HEK293T (cell line): Measurements from ENCODE around the gene RIBC2.
A peak's percentile ranks its signal among the peaks of the same experiment; 100 is the strongest.
"Not testable (repeated sequence)": the region's sequence is repeated elsewhere in the genome, so short reads cannot be mapped to it uniquely, and the experiment has no call there.

Source experiments
- CTCF ChIA-PET: fragments of 350-600 bp; formaldehyde crosslinking; extraction: SDS; loops from one replicate; lab custom pipeline; 2021; ENCODE audit warnings: antibody characterized with exemption, inconsistent platforms; lab: Yijun Ruan, JAX
- POLR2A ChIA-PET: fragments of 350-600 bp; formaldehyde crosslinking; extraction: SDS; loops from one replicate; lab custom pipeline; 2020; ENCODE audit warnings: antibody characterized with exemption, inconsistent platforms; lab: Yijun Ruan, JAX
- DNase-seq: peaks from one replicate; pipeline ENCODE4 v3.0.0; 2012; ENCODE audit warnings: mixed read lengths; ENCODE audit errors: extremely low spot score
- ARNT ChIP-seq: fragments of 450-650 bp; IDR thresholded peaks from 2 replicates; pipeline ENCODE4 v1.6.1; 2017; ENCODE audit warnings: mild to moderate bottlenecking
- BHLHE40 ChIP-seq: fragments of 450-650 bp; IDR thresholded peaks from 2 replicates; pipeline ENCODE4 v1.6.1; 2016; ENCODE audit warnings: mild to moderate bottlenecking, moderate library complexity, borderline replicate concordance
- CTBP1 ChIP-seq: fragments of 450-650 bp; IDR thresholded peaks from 2 replicates; pipeline ENCODE4 v1.6.1; 2016; ENCODE audit warnings: borderline replicate concordance
- ELF4 ChIP-seq: fragments of 450-650 bp; IDR thresholded peaks from 2 replicates; pipeline ENCODE4 v1.6.1; 2017; ENCODE audit warnings: antibody characterized with exemption
- FOXA1 ChIP-seq: fragments of 450-650 bp; IDR thresholded peaks from 2 replicates; pipeline ENCODE4 v1.6.1; 2016; ENCODE audit warnings: mild to moderate bottlenecking
- FOXK2 ChIP-seq: fragments of 450-650 bp; IDR thresholded peaks from 2 replicates; pipeline ENCODE4 v1.6.1; 2016; ENCODE audit warnings: mild to moderate bottlenecking
- FOXM1 ChIP-seq: fragments of 450-650 bp; IDR thresholded peaks from 2 replicates; pipeline ENCODE4 v1.6.1; 2017; ENCODE audit warnings: mild to moderate bottlenecking, borderline replicate concordance
- HDGF ChIP-seq: fragments of 450-650 bp; IDR thresholded peaks from 2 replicates; pipeline ENCODE4 v1.6.1; 2017; ENCODE audit warnings: antibody characterized with exemption, borderline replicate concordance
- L3MBTL2 ChIP-seq: fragments of 450-650 bp; conservative IDR thresholded peaks from 2 replicates; pipeline ENCODE4 v1.6.1; 2016; ENCODE audit warnings: mild to moderate bottlenecking
- LEF1 ChIP-seq: fragments of 450-650 bp; IDR thresholded peaks from 2 replicates; pipeline ENCODE4 v1.6.1; 2017; ENCODE audit warnings: mild to moderate bottlenecking, borderline replicate concordance
- NFRKB ChIP-seq: fragments of 450-650 bp; IDR thresholded peaks from 2 replicates; pipeline ENCODE4 v1.6.1; 2016; ENCODE audit warnings: mild to moderate bottlenecking, moderate library complexity
- SP1 ChIP-seq: fragments of 450-650 bp; IDR thresholded peaks from 2 replicates; pipeline ENCODE4 v1.6.1; 2017
- SUZ12 ChIP-seq: fragments of 450-650 bp; IDR thresholded peaks from 2 replicates; pipeline ENCODE4 v1.6.1; 2016; ENCODE audit warnings: mild to moderate bottlenecking
- TARDBP ChIP-seq: fragments of 450-650 bp; IDR thresholded peaks from 2 replicates; pipeline ENCODE4 v1.6.1; 2016
- ZNF384 ChIP-seq: fragments of 450-650 bp; IDR thresholded peaks from 2 replicates; pipeline ENCODE4 v1.6.1; 2016
- TF ChIP-seq, protein P1 (sequence below): fragments of 450-650 bp; IDR thresholded peaks from 2 replicates; pipeline ENCODE4 v1.6.1; 2016

Gene RIBC2

DNA sequence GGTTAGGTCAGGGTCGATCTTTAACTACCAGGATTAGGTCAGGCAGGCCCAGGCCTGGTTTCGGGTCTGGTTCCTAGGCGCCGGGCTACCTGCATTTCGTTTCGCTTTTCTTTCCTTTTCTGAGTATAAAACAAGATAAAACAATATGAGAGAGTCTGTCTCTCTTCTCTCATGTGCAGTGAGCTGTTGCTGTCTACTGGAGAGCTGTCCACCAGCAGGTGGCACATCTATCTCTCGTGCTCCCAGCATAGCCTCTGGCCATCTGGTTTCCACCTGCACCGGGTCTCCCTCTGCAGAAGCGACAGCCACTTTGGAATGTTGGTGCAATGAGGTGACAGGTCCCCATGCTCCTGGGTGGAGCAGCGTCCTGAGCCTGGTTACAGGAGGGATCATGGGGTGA lies 27.6 kb downstream of the RIBC2 start:
- peak; percentile 61 for DNase-seq
- CTCF ChIA-PET: interaction anchor here (1.0 to 2.0 kb wide), 3 partner anchors 96 to 113 kb away, joined by 3 to 11 read pairs (median 3); no protein-coding TSS in a partner anchor
- TF ChIP-seq SUZ12 (no peak), ARNT (no peak), LEF1 (no peak), HDGF (no peak), FOXK2 (no peak), BHLHE40 (no peak), TARDBP (no peak), ZNF384 (no peak), SP1 (no peak)
- TF ChIP-seq, protein P1, sequence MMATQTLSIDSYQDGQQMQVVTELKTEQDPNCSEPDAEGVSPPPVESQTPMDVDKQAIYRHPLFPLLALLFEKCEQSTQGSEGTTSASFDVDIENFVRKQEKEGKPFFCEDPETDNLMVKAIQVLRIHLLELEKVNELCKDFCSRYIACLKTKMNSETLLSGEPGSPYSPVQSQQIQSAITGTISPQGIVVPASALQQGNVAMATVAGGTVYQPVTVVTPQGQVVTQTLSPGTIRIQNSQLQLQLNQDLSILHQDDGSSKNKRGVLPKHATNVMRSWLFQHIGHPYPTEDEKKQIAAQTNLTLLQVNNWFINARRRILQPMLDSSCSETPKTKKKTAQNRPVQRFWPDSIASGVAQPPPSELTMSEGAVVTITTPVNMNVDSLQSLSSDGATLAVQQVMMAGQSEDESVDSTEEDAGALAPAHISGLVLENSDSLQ: no peak
- POLR2A ChIA-PET: interaction anchor here (0.7 kb wide), 1 partner anchor 9 kb away, joined by 3 read pairs; no protein-coding TSS in a partner anchor

DNA sequence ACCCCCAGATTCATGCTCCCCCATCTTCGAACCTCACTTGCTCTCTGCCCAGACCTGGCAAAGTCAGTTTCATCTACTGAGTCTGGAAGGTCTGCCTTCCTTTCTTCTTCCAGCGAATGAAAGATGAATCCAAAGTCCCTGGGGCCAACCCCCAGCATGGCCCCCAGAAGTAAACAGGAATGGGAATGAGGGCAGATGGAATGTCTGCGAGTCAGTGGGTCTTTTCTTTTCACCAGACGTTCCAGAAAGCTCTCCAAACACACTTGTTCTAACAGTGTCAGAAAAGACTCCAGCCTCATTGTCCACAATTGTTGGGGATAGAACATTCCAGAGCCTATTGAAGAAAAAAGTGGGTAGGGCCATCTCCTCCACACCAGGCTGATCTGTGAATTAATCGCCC lies 28.6 kb downstream of the RIBC2 start:
- POLR2A ChIA-PET: no interaction called here
- no peak for DNase-seq
- CTCF ChIA-PET: interaction anchor here (0.8 to 2.0 kb wide), 3 partner anchors 19 to 112 kb away, joined by 3 to 11 read pairs (median 4); no protein-coding TSS in a partner anchor
- TF ChIP-seq NFRKB: no peak
- no peak for TF ChIP-seq HDGF
- TF ChIP-seq FOXK2: no peak
- no peak for TF ChIP-seq FOXA1
- TF ChIP-seq ZNF384: no peak
- TF ChIP-seq ELF4: no peak
- TF ChIP-seq TARDBP: no peak
- TF ChIP-seq FOXM1: no peak

- POLR2A ChIA-PET: interaction anchor here (0.6 kb wide), 1 partner anchor 10 kb away, joined by 3 read pairs; no protein-coding TSS in a partner anchor
- no peak for DNase-seq
- TF ChIP-seq CTBP1 (no peak), SUZ12 (no peak), ARNT (no peak), FOXK2 (no peak), FOXA1 (no peak), NFRKB (no peak), HDGF (no peak), FOXM1 (no peak), SP1 (no peak), ZNF384 (no peak), BHLHE40 (no peak), TARDBP (no peak), LEF1 (no peak), L3MBTL2 (no peak), ELF4 (no peak)
- TF ChIP-seq, protein P1: no peak
- CTCF ChIA-PET: no interaction called here
Measured at GRCh38 chr22:45444168-45444567, 30.7 kb downstream of the RIBC2 start.

DNA sequence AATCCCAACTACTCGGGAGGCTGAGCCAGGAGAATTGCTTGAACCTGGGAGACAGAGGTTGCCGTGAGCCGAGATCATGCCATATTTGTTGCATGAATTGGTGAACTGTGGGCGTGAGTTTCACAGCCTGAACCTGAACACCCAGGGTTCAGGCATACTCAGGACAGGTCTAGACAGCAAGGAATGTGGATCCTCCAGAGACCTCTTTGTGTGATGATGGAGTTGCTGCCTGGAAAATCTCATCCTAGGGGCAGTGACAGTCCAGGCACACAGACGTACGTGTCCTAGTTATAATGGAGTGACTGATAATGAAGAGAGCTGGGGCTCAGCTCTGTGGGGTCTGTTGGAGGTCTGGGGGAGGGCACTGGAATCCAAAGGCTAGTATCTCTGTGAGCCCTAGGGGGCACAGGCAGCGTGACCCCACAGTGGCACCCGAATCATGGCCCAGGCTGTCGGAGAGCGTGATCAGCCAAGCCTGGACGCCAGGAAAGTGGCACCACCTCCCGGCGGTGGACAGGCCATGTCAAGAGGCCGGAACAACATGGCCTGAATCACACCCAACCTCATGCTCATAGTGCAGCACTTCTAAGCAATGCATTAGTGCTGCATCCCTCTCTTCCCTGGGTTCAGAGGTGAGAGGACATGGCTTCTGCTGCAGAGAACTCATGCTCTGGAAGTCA lies 31.7 kb downstream of the RIBC2 start:
- DNase-seq: no peak
- POLR2A ChIA-PET: interaction anchor here (0.6 kb wide), 1 partner anchor 11 kb away, joined by 3 read pairs; no protein-coding TSS in a partner anchor
- TF ChIP-seq ARNT (no peak), NFRKB (no peak), ELF4 (no peak), L3MBTL2 (no peak), HDGF (no peak), ZNF384 (no peak), LEF1 (no peak), CTBP1 (no peak), TARDBP (no peak), SP1 (no peak), FOXM1 (no peak), SUZ12 (no peak), FOXK2 (no peak), FOXA1 (no peak), BHLHE40 (no peak)
- TF ChIP-seq, protein P1: no peak
- CTCF ChIA-PET: no interaction called here

DNA sequence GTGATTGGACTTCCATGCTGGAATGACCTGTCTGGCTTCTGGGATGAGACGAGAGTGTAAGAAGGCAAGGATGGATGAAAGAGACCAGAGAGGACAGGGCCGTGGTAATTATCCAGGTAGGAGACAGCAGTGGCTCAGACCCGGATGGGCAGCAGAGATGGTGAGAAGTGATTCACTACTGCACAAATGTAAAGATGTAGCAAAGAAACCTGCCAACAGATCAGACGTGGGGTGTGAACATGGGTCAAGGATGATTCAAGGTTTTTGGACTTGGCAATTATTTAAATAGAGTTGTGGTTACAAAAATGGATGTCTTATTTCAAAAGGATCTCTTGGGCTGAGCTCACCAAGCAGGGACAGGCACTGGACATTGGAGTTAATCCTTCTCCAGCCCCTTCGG lies 32.7 kb downstream of the RIBC2 start:
- DNase-seq: no peak
- ChIA-PET CTCF (no interaction called here), POLR2A (no interaction called here)
- TF ChIP-seq SUZ12 (no peak), NFRKB (no peak), LEF1 (no peak)
- TF ChIP-seq, protein P1: no peak

DNA sequence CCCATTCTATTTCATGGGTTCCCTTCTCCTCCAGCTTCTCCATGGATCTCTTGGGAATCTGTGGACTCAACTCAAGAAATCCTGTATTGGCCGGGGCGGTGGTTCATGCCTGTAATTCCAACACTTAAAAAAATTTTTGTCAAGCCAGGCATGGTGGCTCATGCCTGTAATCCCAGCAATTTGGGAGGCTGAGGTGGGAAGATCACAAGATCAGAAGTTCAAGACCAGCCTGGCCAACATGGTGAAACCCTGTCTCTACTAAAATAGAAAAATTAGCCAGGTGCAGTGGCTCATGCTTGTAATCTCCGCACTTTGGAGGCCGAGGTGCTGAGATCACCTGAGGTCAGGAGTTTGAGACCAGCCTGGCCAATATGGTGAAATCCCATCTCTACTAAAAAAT lies 34.1 kb downstream of the RIBC2 start:
- DNase-seq, POLR2A ChIA-PET, CTCF ChIA-PET: not testable (repeated sequence)
